Neuronal stem cell (in vitro differentiated cells): ENCODE data around the gene DNAAF8.
A peak's percentile ranks its signal among the peaks of the same experiment; 100 is the strongest.

Experiments used
- DNase-seq: peaks from one replicate; pipeline ENCODE4 v3.0.0-alpha.2; 2013; ENCODE audit warnings: low spot score
- H2AFZ ChIP-seq: one replicate; pipeline ENCODE4 v1.6.1; 2013; ENCODE audit warnings: mild to moderate bottlenecking, low read length, inconsistent platforms
- H2AK5ac ChIP-seq: 2 replicates; pipeline ENCODE4 v1.6.1; 2013; ENCODE audit warnings: low read depth, mild to moderate bottlenecking, inconsistent platforms, low read length, moderate library complexity, mixed read lengths
- H2BK120ac ChIP-seq: 2 replicates; pipeline ENCODE4 v1.6.1; 2013; ENCODE audit warnings: low read depth, mild to moderate bottlenecking, inconsistent platforms, low read length, moderate library complexity, mixed read lengths
- H2BK12ac ChIP-seq: one replicate; pipeline ENCODE4 v1.6.1; 2013; ENCODE audit warnings: low read length, inconsistent platforms
- H2BK15ac ChIP-seq: 2 replicates; pipeline ENCODE4 v1.6.1; 2013; ENCODE audit warnings: mild to moderate bottlenecking, low read length, inconsistent platforms, mixed read lengths
- H2BK5ac ChIP-seq: one replicate; pipeline ENCODE4 v1.6.1; 2013; ENCODE audit warnings: inconsistent platforms, mild to moderate bottlenecking, low read length, moderate library complexity
- H3K14ac ChIP-seq: one replicate; pipeline ENCODE4 v1.6.1; 2013; ENCODE audit warnings: low read length, inconsistent platforms
- H3K18ac ChIP-seq: 2 replicates; pipeline ENCODE4 v1.6.1; 2013; ENCODE audit warnings: low read length, inconsistent platforms
- H3K23ac ChIP-seq: 2 replicates; pipeline ENCODE4 v1.6.1; 2013; ENCODE audit warnings: low read depth, mild to moderate bottlenecking, mixed read lengths, low read length, inconsistent platforms; ENCODE audit not compliant: poor library complexity
- H3K27ac ChIP-seq: replicated peaks from 3 replicates; pipeline ENCODE4 v1.5.1; 2013; ENCODE audit warnings: low read length, inconsistent platforms
- H3K27me3 ChIP-seq, 3 experiments: 2 replicates each; pipeline ENCODE4 v1.6.1; 2013; ENCODE audit warnings: low read length in 3 of 3, mild to moderate bottlenecking in 2 of 3, inconsistent platforms in 1 of 3, low read depth in 1 of 3, mixed read lengths in 1 of 3, moderate library complexity in 1 of 3; ENCODE audit not compliant: control insufficient read depth in 3 of 3, insufficient read depth in 3 of 3
- H3K36me3 ChIP-seq, 2 donors: replicated peaks in 1 of 2; 2 replicates each; pipeline ENCODE4 v1.6.1; 2013; ENCODE audit warnings: low read length in 2 of 2; ENCODE audit not compliant: control insufficient read depth in 2 of 2, insufficient read depth in 2 of 2
- H3K4ac ChIP-seq: 2 replicates; pipeline ENCODE4 v1.6.1; 2013; ENCODE audit warnings: inconsistent platforms, mild to moderate bottlenecking, low read length, moderate library complexity
- H3K4me1 ChIP-seq, 2 donors: 1 replicate in 1 of 2; 2 replicates in 1 of 2; pipeline ENCODE4 v1.6.1; 2013; ENCODE audit warnings: low read length in 2 of 2, low read depth in 1 of 2; ENCODE audit not compliant: control insufficient read depth in 2 of 2, insufficient read depth in 1 of 2
- H3K4me2 ChIP-seq: one replicate; pipeline ENCODE4 v1.6.1; 2013; ENCODE audit warnings: mild to moderate bottlenecking, low read length, inconsistent platforms; ENCODE audit not compliant: insufficient read depth, poor library complexity, severe bottlenecking
- H3K4me3 ChIP-seq, 2 donors: 2 replicates each; pipeline ENCODE4 v1.5.1; 2013; ENCODE audit warnings: low read length in 2 of 2, mild to moderate bottlenecking in 2 of 2, inconsistent platforms in 1 of 2, moderate library complexity in 1 of 2
- H3K79me1 ChIP-seq: one replicate; pipeline ENCODE4 v1.6.1; 2013; ENCODE audit warnings: low read depth, mild to moderate bottlenecking, inconsistent platforms, low read length, moderate library complexity
- H3K9ac ChIP-seq: one replicate; pipeline ENCODE4 v1.6.1; 2013; ENCODE audit warnings: mild to moderate bottlenecking, low read depth, low read length, inconsistent platforms; ENCODE audit not compliant: poor library complexity
- H3K9me3 ChIP-seq, 2 donors: replicated peaks in 1 of 2; 2 replicates each; pipeline versions ENCODE3 to v1.6.1; 2013; ENCODE audit warnings: low read length in 2 of 2, mild to moderate bottlenecking in 2 of 2, inconsistent platforms in 1 of 2, low read depth in 1 of 2, mixed read lengths in 1 of 2, moderate library complexity in 1 of 2; ENCODE audit not compliant: control insufficient read depth in 2 of 2, insufficient read depth in 1 of 2
- H4K8ac ChIP-seq: one replicate; pipeline ENCODE4 v1.6.1; 2013; ENCODE audit warnings: low read depth, mild to moderate bottlenecking, inconsistent platforms, low read length, moderate library complexity
- H4K91ac ChIP-seq: one replicate; pipeline ENCODE4 v1.6.1; 2013; ENCODE audit warnings: low read length, low read depth, mild to moderate bottlenecking, inconsistent platforms; ENCODE audit not compliant: poor library complexity
- WGBS, 2 donors: extraction: QIAGEN DNeasy Blood & Tissue Kit; methylation state at CpG; one replicate each; pipeline ENCODE4 v1.1.7; 2013; ENCODE audit warnings: missing lambda C conversion rate in 2 of 2, mixed read lengths in 1 of 2; ENCODE audit not compliant: insufficient read length in 2 of 2, insufficient replicate concordance in 1 of 2; ENCODE audit errors: extremely low coverage in 2 of 2; 5-methylcytosine and 5-hydroxymethylcytosine counted together

Gene DNAAF8

GRCh38 chr16:4754865-4755264 lies 20.5 kb downstream of the DNAAF8 start:
- Histone ChIP-seq H2BK120ac (no peak overlapping the region), H3K23ac (no peak overlapping the region), H3K4me1 (no peaks in the 10 kb centered on the region), H3K27ac (no peak overlapping the region), H3K4me2 (no peak overlapping the region), H3K27me3 (no peaks in the 10 kb centered on the region), H2BK5ac (no peak overlapping the region), H3K79me1 (no peaks in the 10 kb centered on the region), H3K9ac (no peak overlapping the region), H2AK5ac (no peak overlapping the region), H3K18ac (no peak overlapping the region), H3K4ac (no peak overlapping the region), H3K36me3 (peaks cover 37 to 86% of the 10 kb centered on the region in 2 donors), H2BK15ac (no peak overlapping the region), H2AFZ (no peak overlapping the region), H4K8ac (no peak overlapping the region), H3K4me3 (no peak overlapping the region), H2BK12ac (no peak overlapping the region), H3K14ac (no peak overlapping the region), H3K9me3 (peaks cover 7 to 12% of the 10 kb centered on the region in 2 donors), H4K91ac (no peak overlapping the region)
- no CpG with 5 or more reads among the region's 4 CpGs for WGBS, 2 donors
- no peak for DNase-seq

GRCh38 chr16:4755687-4756086 lies 21.4 kb downstream of the DNAAF8 start:
- Histone ChIP-seq H3K9ac (no peak overlapping the region), H3K4me2 (no peak overlapping the region), H3K18ac (no peak overlapping the region), H2BK120ac (no peak overlapping the region), H3K27me3 (no peaks in the 10 kb centered on the region), H2BK5ac (no peak overlapping the region), H2AFZ (no peak overlapping the region), H3K4me3 (no peak overlapping the region), H2BK12ac (no peak overlapping the region), H3K4ac (no peak overlapping the region), H3K14ac (no peak overlapping the region), H3K27ac (no peak overlapping the region), H3K4me1 (no peaks in the 10 kb centered on the region), H4K8ac (no peak overlapping the region), H3K36me3 (peaks cover 43 to 89% of the 10 kb centered on the region in 2 donors), H2AK5ac (no peak overlapping the region), H3K79me1 (peaks cover 2% of the 10 kb centered on the region), H3K9me3 (peaks cover 9 to 12% of the 10 kb centered on the region in 2 donors), H3K23ac (no peak overlapping the region), H2BK15ac (no peak overlapping the region), H4K91ac (no peak overlapping the region)
- DNase-seq, result no peak
- WGBS, 2 donors, result no CpG with 5 or more reads among the region's 6 CpGs

GRCh38 chr16:4760221-4760910 lies 26.0 kb downstream of the DNAAF8 start:
- no peak overlapping the region for H3K18ac ChIP-seq
- peaks cover 5 to 6% of the 10 kb centered on the region in 2 donors for H3K9me3 ChIP-seq
- peaks cover 36 to 89% of the 10 kb centered on the region in 2 donors for H3K36me3 ChIP-seq
- no peak overlapping the region for H3K4me3 ChIP-seq
- no peak overlapping the region for H4K8ac ChIP-seq
- H3K79me1 ChIP-seq, result peaks cover 6% of the 10 kb centered on the region
- H3K14ac ChIP-seq, result peak overlapping the region; percentile 71
- no peak overlapping the region for H2AFZ ChIP-seq
- H3K4me1 ChIP-seq, result no peaks in the 10 kb centered on the region
- H3K27ac ChIP-seq, result no peak overlapping the region
- WGBS, 2 donors, result no CpG with 5 or more reads among the region's 23 CpGs
- H3K4ac ChIP-seq, result no peak overlapping the region
- no peak overlapping the region for H2BK15ac ChIP-seq
- peak overlapping the region; percentile 39 for H2BK5ac ChIP-seq
- no peak for DNase-seq
- H3K4me2 ChIP-seq, result no peak overlapping the region
- no peak overlapping the region for H2AK5ac ChIP-seq
- no peaks in the 10 kb centered on the region for H3K27me3 ChIP-seq
- H3K23ac ChIP-seq, result peak overlapping the region; percentile 65
- H4K91ac ChIP-seq, result no peak overlapping the region
- H3K9ac ChIP-seq, result peak overlapping the region; percentile 70
- no peak overlapping the region for H2BK120ac ChIP-seq
- H2BK12ac ChIP-seq, result peak overlapping the region; percentile 58

DNA sequence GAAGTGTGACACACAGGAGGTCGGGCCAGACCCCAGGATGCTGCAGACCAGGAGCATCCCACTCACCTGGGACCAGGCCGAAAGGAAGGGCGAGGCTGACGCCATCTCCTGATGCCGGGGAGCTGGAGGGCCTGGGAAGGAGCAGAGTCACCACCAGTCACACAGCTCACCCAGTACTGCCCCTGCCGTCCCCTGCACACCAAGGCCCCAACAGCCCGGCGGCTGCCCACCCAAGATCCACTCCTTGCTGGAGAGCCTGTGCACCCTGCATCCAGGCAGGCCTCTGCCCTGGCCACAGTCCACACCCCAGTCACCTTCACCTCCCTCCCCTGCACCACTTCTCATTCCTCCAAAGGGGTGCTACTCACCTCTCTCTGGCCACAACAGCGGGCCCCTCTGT lies 27.9 kb downstream of the DNAAF8 start:
- H3K4ac ChIP-seq, result no peak overlapping the region
- WGBS, 2 donors, result no CpG with 5 or more reads among the region's 9 CpGs
- H2BK5ac ChIP-seq, result no peak overlapping the region
- peaks cover 2 to 3% of the 10 kb centered on the region in 2 donors for H3K4me1 ChIP-seq
- H3K79me1 ChIP-seq, result peaks cover 6% of the 10 kb centered on the region
- H3K27ac ChIP-seq, result no peak overlapping the region
- H3K18ac ChIP-seq, result no peak overlapping the region
- H2BK120ac ChIP-seq, result no peak overlapping the region
- H3K36me3 ChIP-seq, result peaks cover 31 to 77% of the 10 kb centered on the region in 2 donors
- no peak overlapping the region for H2BK12ac ChIP-seq
- DNase-seq, result no peak
- H3K4me3 ChIP-seq, result no peak overlapping the region
- no peak overlapping the region for H3K4me2 ChIP-seq
- H2AK5ac ChIP-seq, result no peak overlapping the region
- H3K9me3 ChIP-seq, result peaks cover 0 to 2% of the 10 kb centered on the region in 2 donors
- H2AFZ ChIP-seq, result no peak overlapping the region
- no peak overlapping the region for H4K91ac ChIP-seq
- no peak overlapping the region for H2BK15ac ChIP-seq
- no peaks in the 10 kb centered on the region for H3K27me3 ChIP-seq
- no peak overlapping the region for H4K8ac ChIP-seq
- H3K23ac ChIP-seq, result no peak overlapping the region
- no peak overlapping the region for H3K14ac ChIP-seq
- peak overlapping the region; percentile 3 for H3K9ac ChIP-seq
